Stimulated activated CD8-positive, alpha-beta memory T cell treated with anti-CD3 and anti-CD28 coated beads, Interleukin-12 subunit alpha, Interleukin-12 subunit beta, amount 100 ng/mL, for 24 hours (primary cell): Measurements from ENCODE around the gene ABHD17B.

Experiments
- DNase-seq: peaks from one replicate; pipeline ENCODE4 v3.0.0-alpha.2; 2020; ENCODE audit errors: extremely low read depth

The ABHD17B gene

GRCh38 chr9:71876829-71877228 is 34.2 kb downstream of the ABHD17B start:
- DNase-seq: no peak

- no peak for DNase-seq
These were observed 34.9 kb downstream of the ABHD17B start for GRCh38 chr9:71876106-71876505.

GRCh38 chr9:71875345-71875744 is 35.6 kb downstream of the ABHD17B start:
- DNase-seq: no peak

- DNase-seq: no peak
These were observed 47.4 kb downstream of the ABHD17B start for GRCh38 chr9:71863631-71864030.

GRCh38 chr9:71861618-71862017 is 49.4 kb downstream of the ABHD17B start:
- DNase-seq: no peak

GRCh38 chr9:71859939-71860338 is 51.1 kb downstream of the ABHD17B start:
- no peak for DNase-seq

GRCh38 chr9:71858812-71859211 is 52.2 kb downstream of the ABHD17B start:
- DNase-seq: no peak

- no peak for DNase-seq
These were observed 52.7 kb downstream of the ABHD17B start for GRCh38 chr9:71858102-71858798.

- no peak for DNase-seq
These were observed 53.8 kb downstream of the ABHD17B start for GRCh38 chr9:71857159-71857558.

GRCh38 chr9:71854811-71855210 is 56.2 kb downstream of the ABHD17B start:
- no peak for DNase-seq

GRCh38 chr9:71853084-71853483 is 57.9 kb downstream of the ABHD17B start:
- DNase-seq: no peak

- no peak for DNase-seq
These were observed 60.0 kb downstream of the ABHD17B start for GRCh38 chr9:71850996-71851395.

- DNase-seq: no peak
These were observed 63.1 kb downstream of the ABHD17B start for GRCh38 chr9:71847892-71848291.

- no peak for DNase-seq
These were observed 66.2 kb downstream of the ABHD17B start for GRCh38 chr9:71844808-71845207.

GRCh38 chr9:71839668-71840067 is 71.3 kb downstream of the ABHD17B start:
- DNase-seq: no peak

GRCh38 chr9:71835596-71835995 is 75.4 kb downstream of the ABHD17B start:
- DNase-seq: no peak

GRCh38 chr9:71830929-71831328 is 80.1 kb downstream of the ABHD17B start:
- no peak for DNase-seq

GRCh38 chr9:71830153-71830552 is 80.8 kb downstream of the ABHD17B start:
- no peak for DNase-seq

GRCh38 chr9:71826279-71826678 is 84.7 kb downstream of the ABHD17B start:
- DNase-seq: no peak

- DNase-seq: no peak
These were observed 86.7 kb downstream of the ABHD17B start for GRCh38 chr9:71824257-71824656.

GRCh38 chr9:71822935-71823334 is 88.1 kb downstream of the ABHD17B start:
- DNase-seq: no peak

- no peak for DNase-seq
These were observed 88.5 kb downstream of the ABHD17B start for GRCh38 chr9:71822456-71822855.

- DNase-seq: no peak
These were observed 89.6 kb downstream of the ABHD17B start for GRCh38 chr9:71821405-71821804.

GRCh38 chr9:71820403-71820921 is 90.5 kb downstream of the ABHD17B start:
- DNase-seq: no peak
